H9 (cell line): ENCODE data around the gene RPL27. TPM values are rescaled to one million over a fixed set of nuclear protein-coding genes. Genes with fewer than 3 reads are reported as not detected.

ENCODE experiments used
- DNase-seq: peaks from one replicate; pipeline ENCODE4 v3.0.0-alpha.2; 2017
- H2AFZ ChIP-seq: one replicate; pipeline ENCODE4 v1.6.1; 2013; ENCODE audit warnings: mild to moderate bottlenecking, low read length, control low read depth, moderate library complexity
- H2AK5ac ChIP-seq: 2 replicates; pipeline ENCODE4 v1.6.1; 2013; ENCODE audit warnings: low read length, control low read depth, mixed read lengths; ENCODE audit not compliant: insufficient read length
- H2BK120ac ChIP-seq: one replicate; pipeline ENCODE4 v1.6.1; 2013; ENCODE audit warnings: low read depth, mild to moderate bottlenecking, low read length, control low read depth, inconsistent platforms; ENCODE audit not compliant: poor library complexity, severe bottlenecking
- H2BK12ac ChIP-seq: 2 replicates; pipeline ENCODE4 v1.6.1; 2013; ENCODE audit warnings: low read length, control low read depth, mixed read lengths, low read depth; ENCODE audit not compliant: insufficient read length
- H2BK15ac ChIP-seq: 2 replicates; pipeline ENCODE4 v1.6.1; 2013; ENCODE audit warnings: low read depth, low read length, control low read depth
- H2BK20ac ChIP-seq: one replicate; pipeline ENCODE4 v1.6.1; 2013; ENCODE audit warnings: low read depth, mild to moderate bottlenecking, low read length, control low read depth, inconsistent platforms; ENCODE audit not compliant: poor library complexity, severe bottlenecking
- H2BK5ac ChIP-seq: 2 replicates; pipeline ENCODE4 v1.6.1; 2013; ENCODE audit warnings: low read length, control low read depth, mixed read lengths; ENCODE audit not compliant: insufficient read length
- H3K14ac ChIP-seq: 2 replicates; pipeline ENCODE4 v1.6.1; 2013; ENCODE audit warnings: low read length, control low read depth; ENCODE audit not compliant: insufficient read depth
- H3K18ac ChIP-seq: 2 replicates; pipeline ENCODE4 v1.6.1; 2013; ENCODE audit warnings: low read depth, mild to moderate bottlenecking, mixed read lengths, low read length, control low read depth; ENCODE audit not compliant: insufficient read length
- H3K23ac ChIP-seq: 2 replicates; pipeline ENCODE4 v1.6.1; 2013; ENCODE audit warnings: low read length, control low read depth, mixed read lengths, low read depth; ENCODE audit not compliant: insufficient read length
- H3K23me2 ChIP-seq: 2 replicates; pipeline ENCODE4 v1.6.1; 2013; ENCODE audit warnings: low read depth, mild to moderate bottlenecking, mixed read lengths, low read length, control low read depth; ENCODE audit not compliant: insufficient read length, poor library complexity, severe bottlenecking
- H3K27ac ChIP-seq: 2 replicates; pipeline ENCODE4 v1.5.1; 2013; ENCODE audit warnings: low read length, control low read depth, mixed read lengths, low read depth; ENCODE audit not compliant: insufficient read length
- H3K27me3 ChIP-seq: 2 replicates; pipeline ENCODE4 v1.6.1; 2013; ENCODE audit warnings: low read length, control low read depth, inconsistent platforms; ENCODE audit not compliant: insufficient read depth
- H3K4ac ChIP-seq: 2 replicates; pipeline ENCODE4 v1.6.1; 2013; ENCODE audit warnings: low read depth, mild to moderate bottlenecking, control low read depth, inconsistent platforms, low read length, moderate library complexity
- H3K4me1 ChIP-seq: 2 replicates; pipeline ENCODE4 v1.6.1; 2013; ENCODE audit warnings: low read length, control low read depth, inconsistent platforms; ENCODE audit not compliant: insufficient read depth
- H3K4me2 ChIP-seq: 2 replicates; pipeline ENCODE4 v1.6.1; 2013; ENCODE audit warnings: low read length, control low read depth, mixed read lengths; ENCODE audit not compliant: insufficient read length, insufficient read depth
- H3K56ac ChIP-seq: 2 replicates; pipeline ENCODE4 v1.6.1; 2013; ENCODE audit warnings: low read depth, mild to moderate bottlenecking, mixed read lengths, low read length, control low read depth; ENCODE audit not compliant: insufficient read length
- H3K79me1 ChIP-seq: 2 replicates; pipeline ENCODE4 v1.6.1; 2013; ENCODE audit warnings: low read depth, mild to moderate bottlenecking, moderate library complexity, low read length, control low read depth, inconsistent platforms; ENCODE audit not compliant: insufficient read depth, poor library complexity, severe bottlenecking
- H3K79me2 ChIP-seq: 2 replicates; pipeline ENCODE4 v1.6.1; 2013; ENCODE audit warnings: low read length, control low read depth, inconsistent platforms; ENCODE audit not compliant: insufficient read depth
- H3K9ac ChIP-seq: 2 replicates; pipeline ENCODE4 v1.6.1; 2013; ENCODE audit warnings: low read length, control low read depth, mixed read lengths; ENCODE audit not compliant: insufficient read length; ENCODE audit errors: extremely low read depth
- H3K9me3 ChIP-seq: one replicate; pipeline ENCODE4 v1.6.1; 2013; ENCODE audit warnings: low read depth, low read length, inconsistent platforms; ENCODE audit not compliant: control insufficient read depth
- H3T11ph ChIP-seq: one replicate; pipeline ENCODE4 v1.6.1; 2013; ENCODE audit warnings: mild to moderate bottlenecking, low read length, control low read depth, inconsistent platforms
- H4K20me1 ChIP-seq: one replicate; pipeline ENCODE4 v1.6.1; 2013; ENCODE audit not compliant: control insufficient read depth, insufficient read length, insufficient read depth
- H4K5ac ChIP-seq: 2 replicates; pipeline ENCODE4 v1.6.1; 2013; ENCODE audit warnings: low read depth, mild to moderate bottlenecking, mixed read lengths, low read length, control low read depth; ENCODE audit not compliant: insufficient read length
- H4K8ac ChIP-seq: replicated peaks from 2 replicates; pipeline ENCODE4 v1.6.1; 2013; ENCODE audit warnings: low read length, control low read depth, mixed read lengths, low read depth; ENCODE audit not compliant: insufficient read length
- H4K91ac ChIP-seq: 2 replicates; pipeline ENCODE4 v1.6.1; 2013; ENCODE audit warnings: low read depth, mild to moderate bottlenecking, moderate library complexity, mixed read lengths, low read length, control low read depth; ENCODE audit not compliant: insufficient read length
- H3K27ac Mint-ChIP-seq, 3 experiments: 2 replicates in 2 of 3; 3 replicates in 1 of 3; pipeline ENCODE4 v1.8.0; 2020 to 2021; ENCODE audit warnings: mixed read lengths in 3 of 3, mild to moderate bottlenecking in 1 of 3, moderate library complexity in 1 of 3
- H3K27me3 Mint-ChIP-seq: 2 replicates; pipeline ENCODE4 v1.8.0; 2021; ENCODE audit warnings: low read depth, mild to moderate bottlenecking, moderate library complexity, mixed read lengths
- H3K36me3 Mint-ChIP-seq, 3 experiments: 2 replicates in 2 of 3; 3 replicates in 1 of 3; pipeline ENCODE4 v1.8.0; 2020 to 2021; ENCODE audit warnings: low read depth in 3 of 3, mixed read lengths in 3 of 3; ENCODE audit not compliant: insufficient read depth in 1 of 3
- H3K4me1 Mint-ChIP-seq, 2 experiments: 2 replicates each; pipeline ENCODE4 v1.8.0; 2020; ENCODE audit warnings: mixed read lengths in 2 of 2
- H3K4me3 Mint-ChIP-seq, 2 experiments: 2 replicates in 1 of 2; 3 replicates in 1 of 2; pipeline ENCODE4 v1.8.0; 2020 to 2021; ENCODE audit warnings: mild to moderate bottlenecking in 2 of 2, mixed read lengths in 2 of 2, moderate library complexity in 1 of 2
- H3K9me3 Mint-ChIP-seq, 2 experiments: 2 replicates in 1 of 2; 3 replicates in 1 of 2; pipeline ENCODE4 v1.8.0; 2020; ENCODE audit warnings: mild to moderate bottlenecking in 2 of 2, mixed read lengths in 2 of 2, moderate library complexity in 1 of 2
- WGBS: extraction: QIAGEN DNeasy Blood & Tissue Kit; methylation state at CpG from one replicate; pipeline ENCODE4 v1.1.7; 2013; ENCODE audit warnings: missing lambda C conversion rate, low lambda C conversion rate, mixed read lengths; ENCODE audit not compliant: insufficient read length; ENCODE audit errors: extremely low coverage; 5-methylcytosine and 5-hydroxymethylcytosine counted together
- total RNA-seq: library from RNA; stranded (reverse); gene quantifications from 2 replicates; pipeline ENCODE4 v1.2.1, GENCODE V29; 2021
- TF ChIP-seq, protein P1 (sequence below): fragments of 200-600 bp; sonication (generic); conservative IDR thresholded peaks from 3 replicates; pipeline ENCODE4 v1.8.0; 2021; ENCODE audit warnings: antibody characterized with exemption, mild to moderate bottlenecking

The RPL27 gene
- total RNA-seq, 1 experiment from 2014 or later, result 1,514 TPM

DNA sequence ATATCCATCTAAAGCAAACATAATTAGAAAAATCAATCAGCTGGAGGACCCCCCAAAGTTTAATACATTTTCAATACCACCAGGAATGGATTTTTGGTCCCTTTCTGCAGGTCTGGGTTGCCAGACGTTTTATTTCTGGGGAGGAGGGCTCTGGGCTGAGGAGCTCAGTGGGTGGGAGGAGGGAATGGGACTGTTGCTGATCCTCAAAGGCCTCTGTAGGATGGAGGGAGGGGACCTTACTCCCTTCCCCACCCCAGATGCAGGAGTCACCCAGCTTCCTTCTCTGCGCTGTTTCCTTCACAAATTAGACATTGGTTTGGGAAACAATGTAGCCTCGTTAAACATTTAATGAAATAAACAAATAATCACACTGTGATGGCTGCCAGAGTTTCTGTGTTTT, 33.4 kb downstream of the RPL27 start:
- Histone ChIP-seq H3K56ac (no peak overlapping the region), H3K18ac (no peak overlapping the region), H4K5ac (no peak overlapping the region), H2BK12ac (no peak overlapping the region), H4K8ac (no peak overlapping the region), H2AK5ac (no peak overlapping the region), H3T11ph (no peak overlapping the region), H3K23me2 (no peaks in the 10 kb centered on the region), H3K27me3 (no peaks in the 10 kb centered on the region), H4K91ac (no peak overlapping the region), H4K20me1 (no peaks in the 10 kb centered on the region), H3K4me2 (no peak overlapping the region), H3K4me1 (peaks cover 17% of the 10 kb centered on the region), H3K79me2 (no peaks in the 10 kb centered on the region), H2AFZ (no peak overlapping the region), H3K14ac (no peak overlapping the region), H2BK15ac (no peak overlapping the region), H3K79me1 (no peaks in the 10 kb centered on the region), H3K23ac (no peak overlapping the region), H2BK120ac (no peak overlapping the region), H3K9me3 (no peaks in the 10 kb centered on the region), H2BK20ac (no peak overlapping the region), H3K4ac (no peak overlapping the region), H2BK5ac (no peak overlapping the region), H3K9ac (no peak overlapping the region), H3K27ac (no peak overlapping the region)
- Mint-ChIP-seq H3K4me3 (no peak overlapping the region), H3K4me1 (peaks cover 77 to 83% of the 10 kb centered on the region in 2 experiments), H3K36me3 (peaks cover 10 to 30% (median 25%) of the 10 kb centered on the region in 3 experiments; a peak in 6 of 7 replicates), H3K9me3 (no peaks in the 10 kb centered on the region), H3K27me3 (no peaks in the 10 kb centered on the region), H3K27ac (0 out of 7 replicates have a peak overlapping the region, but pooled peaks have one; percentile 30 to 61 (median 53))
- WGBS, result no CpG with 5 or more reads among the region's 3 CpGs
- DNase-seq, result no peak
- TF ChIP-seq, protein P1, sequence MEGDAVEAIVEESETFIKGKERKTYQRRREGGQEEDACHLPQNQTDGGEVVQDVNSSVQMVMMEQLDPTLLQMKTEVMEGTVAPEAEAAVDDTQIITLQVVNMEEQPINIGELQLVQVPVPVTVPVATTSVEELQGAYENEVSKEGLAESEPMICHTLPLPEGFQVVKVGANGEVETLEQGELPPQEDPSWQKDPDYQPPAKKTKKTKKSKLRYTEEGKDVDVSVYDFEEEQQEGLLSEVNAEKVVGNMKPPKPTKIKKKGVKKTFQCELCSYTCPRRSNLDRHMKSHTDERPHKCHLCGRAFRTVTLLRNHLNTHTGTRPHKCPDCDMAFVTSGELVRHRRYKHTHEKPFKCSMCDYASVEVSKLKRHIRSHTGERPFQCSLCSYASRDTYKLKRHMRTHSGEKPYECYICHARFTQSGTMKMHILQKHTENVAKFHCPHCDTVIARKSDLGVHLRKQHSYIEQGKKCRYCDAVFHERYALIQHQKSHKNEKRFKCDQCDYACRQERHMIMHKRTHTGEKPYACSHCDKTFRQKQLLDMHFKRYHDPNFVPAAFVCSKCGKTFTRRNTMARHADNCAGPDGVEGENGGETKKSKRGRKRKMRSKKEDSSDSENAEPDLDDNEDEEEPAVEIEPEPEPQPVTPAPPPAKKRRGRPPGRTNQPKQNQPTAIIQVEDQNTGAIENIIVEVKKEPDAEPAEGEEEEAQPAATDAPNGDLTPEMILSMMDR, result no peak
